Mesendoderm (in vitro differentiated cells): ENCODE measurements around the gene LRP6.

ENCODE experiments used
- DNase-seq: peaks from one replicate; pipeline ENCODE4 v3.0.0; 2013
- H2AK5ac ChIP-seq: 2 replicates; pipeline ENCODE4 v1.6.1; 2013; ENCODE audit warnings: low read length, inconsistent platforms
- H2BK120ac ChIP-seq: 2 replicates; pipeline ENCODE4 v1.6.1; 2013; ENCODE audit warnings: low read depth, mild to moderate bottlenecking, low read length, moderate library complexity, mixed read lengths
- H2BK15ac ChIP-seq: replicated peaks from 2 replicates; pipeline ENCODE4 v1.6.1; 2013; ENCODE audit warnings: low read depth, mild to moderate bottlenecking, moderate library complexity
- H2BK5ac ChIP-seq: 2 replicates; pipeline ENCODE4 v1.6.1; 2013; ENCODE audit warnings: low read length, inconsistent platforms
- H3K18ac ChIP-seq: 2 replicates; pipeline ENCODE4 v1.6.1; 2013; ENCODE audit warnings: mild to moderate bottlenecking, low read length, mixed read lengths
- H3K23ac ChIP-seq: one replicate; pipeline ENCODE4 v1.6.1; 2013; ENCODE audit warnings: low read length
- H3K27ac ChIP-seq: 2 replicates; pipeline ENCODE4 v1.5.1; 2013; ENCODE audit warnings: low read depth, mild to moderate bottlenecking, inconsistent platforms, low read length, moderate library complexity
- H3K27me3 ChIP-seq: 2 replicates; pipeline ENCODE4 v1.6.1; 2013; ENCODE audit warnings: low read length, control low read depth, mild to moderate bottlenecking, inconsistent platforms; ENCODE audit not compliant: insufficient read depth, poor library complexity
- H3K36me3 ChIP-seq: 2 replicates; pipeline ENCODE4 v1.6.1; 2013; ENCODE audit warnings: low read length, inconsistent platforms; ENCODE audit not compliant: control insufficient read depth, insufficient read depth
- H3K4ac ChIP-seq: one replicate; pipeline ENCODE4 v1.6.1; 2013; ENCODE audit warnings: low read depth, mild to moderate bottlenecking, low read length, moderate library complexity
- H3K4me1 ChIP-seq: 2 replicates; pipeline ENCODE4 v1.6.1; 2013; ENCODE audit warnings: low read depth, low read length, inconsistent platforms; ENCODE audit not compliant: control insufficient read depth
- H3K4me2 ChIP-seq: 2 replicates; pipeline ENCODE4 v1.6.1; 2013; ENCODE audit warnings: low read length
- H3K4me3 ChIP-seq: 2 replicates; pipeline ENCODE4 v1.5.1; 2013; ENCODE audit warnings: mild to moderate bottlenecking, low read length
- H3K56ac ChIP-seq: one replicate; pipeline ENCODE4 v1.6.1; 2013; ENCODE audit warnings: low read length
- H3K79me1 ChIP-seq: 2 replicates; pipeline ENCODE4 v1.6.1; 2013; ENCODE audit warnings: low read length, inconsistent platforms
- H3K79me2 ChIP-seq: 2 replicates; pipeline ENCODE4 v1.6.1; 2013; ENCODE audit warnings: mild to moderate bottlenecking, low read length; ENCODE audit not compliant: control insufficient read depth, insufficient read depth
- H3K9ac ChIP-seq: 2 replicates; pipeline ENCODE4 v1.6.1; 2013; ENCODE audit warnings: low read length, inconsistent platforms
- H4K5ac ChIP-seq: one replicate; pipeline ENCODE4 v1.6.1; 2013; ENCODE audit warnings: low read length
- H4K8ac ChIP-seq: one replicate; pipeline ENCODE4 v1.6.1; 2013; ENCODE audit warnings: low read depth, mild to moderate bottlenecking, control low read depth, low read length, moderate library complexity
- WGBS: extraction: QIAGEN DNeasy Blood & Tissue Kit; methylation state at CpG from one replicate; pipeline ENCODE4 v1.1.7; 2013; ENCODE audit warnings: low lambda C conversion rate, missing lambda C conversion rate; ENCODE audit not compliant: insufficient coverage; ENCODE audit errors: extremely low coverage; 5-methylcytosine and 5-hydroxymethylcytosine counted together

Gene LRP6

DNA sequence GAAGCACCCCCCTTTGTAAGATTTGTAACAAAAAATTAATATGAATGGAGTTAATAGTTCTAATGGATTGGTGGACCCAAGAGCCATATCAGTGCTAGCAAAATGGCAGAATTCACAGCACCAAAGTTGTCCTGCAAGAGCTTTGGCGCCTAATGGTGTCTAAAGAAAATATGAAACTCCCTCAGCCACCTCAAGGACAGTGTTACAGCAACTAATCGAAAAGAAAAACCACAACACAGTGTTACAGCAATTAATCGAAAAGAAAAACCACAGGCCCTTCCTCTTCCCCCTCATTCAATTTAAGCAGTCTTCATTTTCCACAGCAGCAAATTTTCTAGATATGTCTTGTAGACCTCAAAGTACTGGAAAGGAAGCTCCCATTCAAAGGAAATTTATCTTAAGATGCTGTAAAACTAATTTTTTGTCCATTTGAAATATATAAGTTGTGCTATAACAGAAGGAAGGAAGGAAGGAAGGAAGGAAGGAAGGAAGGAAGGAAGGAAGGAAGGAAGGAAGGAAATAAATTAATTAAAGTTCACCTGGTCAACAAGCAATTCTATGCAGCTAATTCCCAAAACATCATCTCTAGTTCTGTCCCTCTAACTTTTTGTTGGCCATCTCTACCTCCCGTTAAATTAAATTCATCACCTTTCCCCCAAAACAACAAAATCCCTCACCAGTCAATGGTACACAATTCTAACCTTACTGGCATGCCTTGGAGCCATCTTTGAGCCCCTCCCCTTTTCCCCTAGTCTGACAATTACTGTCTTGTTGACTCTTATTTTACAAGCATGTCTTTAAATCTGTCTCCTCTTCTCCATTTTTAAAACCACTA lies 17.4 kb downstream of the LRP6 start:
- Histone ChIP-seq H3K9ac (no peak overlapping the region), H3K4me1 (no peaks in the 10 kb centered on the region), H4K8ac (no peak overlapping the region), H2BK15ac (no peak overlapping the region), H3K27ac (no peak overlapping the region), H2BK120ac (no peak overlapping the region), H3K4me2 (no peak overlapping the region), H3K36me3 (no peaks in the 10 kb centered on the region), H3K79me2 (peaks cover 53% of the 10 kb centered on the region), H3K18ac (no peak overlapping the region), H3K79me1 (peaks cover 8% of the 10 kb centered on the region), H4K5ac (no peak overlapping the region), H3K27me3 (no peaks in the 10 kb centered on the region), H3K23ac (no peak overlapping the region), H3K4me3 (no peak overlapping the region), H2AK5ac (no peak overlapping the region), H3K56ac (no peak overlapping the region), H2BK5ac (no peak overlapping the region), H3K4ac (no peak overlapping the region)
- 100% methylated on average over 1 of the region's 4 CpGs for WGBS
- DNase-seq: no peak

DNA sequence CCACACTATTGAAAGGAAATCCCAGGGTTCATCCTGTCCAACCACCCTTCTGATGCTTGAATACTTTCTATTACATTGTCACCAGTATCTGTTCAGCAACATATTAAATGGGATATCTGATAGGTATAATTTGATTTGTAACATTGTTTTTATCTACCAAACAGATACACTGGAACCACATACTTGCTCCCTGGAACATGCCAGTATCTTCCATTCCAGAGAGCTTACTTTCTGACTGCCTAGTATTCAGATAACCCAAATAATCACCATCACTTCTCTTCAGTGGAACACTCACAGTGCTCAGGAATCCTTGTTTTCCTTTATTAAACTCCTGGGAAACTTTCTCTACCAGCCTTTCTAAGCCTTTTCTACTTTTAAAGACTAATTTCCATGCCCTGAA lies 19.3 kb downstream of the LRP6 start:
- no peak overlapping the region for H4K8ac ChIP-seq
- no peak overlapping the region for H3K4ac ChIP-seq
- no peaks in the 10 kb centered on the region for H3K4me1 ChIP-seq
- peaks cover 13% of the 10 kb centered on the region for H3K79me1 ChIP-seq
- H2BK15ac ChIP-seq: no peak overlapping the region
- no peaks in the 10 kb centered on the region for H3K27me3 ChIP-seq
- H3K23ac ChIP-seq: no peak overlapping the region
- H3K56ac ChIP-seq: no peak overlapping the region
- H3K27ac ChIP-seq: no peak overlapping the region
- peaks cover 56% of the 10 kb centered on the region for H3K79me2 ChIP-seq
- H4K5ac ChIP-seq: no peak overlapping the region
- no peak overlapping the region for H2BK120ac ChIP-seq
- H3K4me2 ChIP-seq: no peak overlapping the region
- no peaks in the 10 kb centered on the region for H3K36me3 ChIP-seq
- H3K9ac ChIP-seq: no peak overlapping the region
- no peak for DNase-seq
- no peak overlapping the region for H3K4me3 ChIP-seq
- no peak overlapping the region for H3K18ac ChIP-seq
- no peak overlapping the region for H2BK5ac ChIP-seq
- no peak overlapping the region for H2AK5ac ChIP-seq

DNA sequence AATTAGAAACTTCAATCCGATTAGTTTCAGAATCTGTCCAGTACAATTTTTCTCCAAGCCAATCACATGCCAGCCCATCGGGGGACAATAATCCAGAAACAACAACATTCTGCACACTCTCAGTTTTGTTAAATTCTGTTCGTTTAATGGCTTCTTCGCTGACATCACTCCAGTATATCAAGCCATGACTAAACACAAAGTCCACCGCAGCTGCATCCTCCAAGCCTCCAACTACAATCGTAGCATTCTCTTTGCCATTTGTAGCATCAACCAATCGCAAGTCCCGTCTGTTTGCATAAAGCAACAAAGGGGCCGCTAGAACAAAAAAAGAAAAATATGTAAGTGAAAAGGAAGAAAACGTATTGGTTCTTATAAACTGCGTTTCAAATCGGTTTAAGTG lies 22.5 kb downstream of the LRP6 start:
- Histone ChIP-seq H4K8ac (no peak overlapping the region), H3K4me2 (no peak overlapping the region), H4K5ac (no peak overlapping the region), H3K79me2 (peaks cover 61% of the 10 kb centered on the region), H3K4me3 (no peak overlapping the region), H2BK120ac (no peak overlapping the region), H3K4ac (no peak overlapping the region), H3K4me1 (no peaks in the 10 kb centered on the region), H3K56ac (no peak overlapping the region), H2BK15ac (no peak overlapping the region), H3K36me3 (no peaks in the 10 kb centered on the region), H3K79me1 (peaks cover 6% of the 10 kb centered on the region), H3K18ac (no peak overlapping the region), H3K23ac (peak overlapping the region; percentile 39), H3K27ac (no peak overlapping the region), H2BK5ac (no peak overlapping the region), H2AK5ac (no peak overlapping the region), H3K27me3 (no peaks in the 10 kb centered on the region), H3K9ac (no peak overlapping the region)
- no CpG with 5 or more reads among the region's 12 CpGs for WGBS
- DNase-seq: no peak

DNA sequence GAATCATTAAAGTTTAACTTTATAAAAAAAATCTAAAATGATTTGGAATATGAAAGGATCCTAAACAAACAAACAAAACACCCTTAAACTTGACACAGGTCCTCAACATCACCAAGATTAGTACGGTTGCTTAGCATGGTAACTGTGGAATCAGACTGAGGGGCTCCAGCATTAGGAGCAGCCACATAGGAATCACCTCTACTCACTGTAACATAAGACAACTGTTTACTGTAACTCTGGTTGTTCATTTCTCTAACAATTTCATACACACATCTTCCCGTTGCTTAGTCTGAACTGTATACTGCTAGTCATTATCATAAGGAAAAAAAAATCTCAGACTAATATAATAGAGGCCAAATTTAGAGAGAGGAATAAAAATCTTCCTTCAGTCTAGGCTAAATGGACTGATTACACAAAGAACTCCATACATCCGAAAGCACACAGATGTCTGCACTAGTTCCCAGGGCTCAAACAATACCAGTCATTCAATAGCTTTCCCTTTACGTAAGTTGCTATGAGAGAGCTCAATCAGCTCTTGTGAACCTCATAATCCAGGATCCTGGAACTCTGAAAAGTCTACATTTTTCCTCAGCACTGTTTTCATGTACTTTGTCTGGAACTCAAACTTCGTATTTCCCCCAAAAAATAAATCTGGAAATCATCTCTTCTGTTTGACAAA lies 26.0 kb downstream of the LRP6 start:
- no CpG with 5 or more reads among the region's 5 CpGs for WGBS
- peaks cover 2% of the 10 kb centered on the region for H3K4me1 ChIP-seq
- no peak overlapping the region for H2BK120ac ChIP-seq
- H3K18ac ChIP-seq: no peak overlapping the region
- no peak overlapping the region for H4K8ac ChIP-seq
- H3K27me3 ChIP-seq: no peaks in the 10 kb centered on the region
- no peak overlapping the region for H4K5ac ChIP-seq
- no peak for DNase-seq
- no peak overlapping the region for H3K9ac ChIP-seq
- no peaks in the 10 kb centered on the region for H3K36me3 ChIP-seq
- H3K79me2 ChIP-seq: peaks cover 61% of the 10 kb centered on the region
- no peak overlapping the region for H3K56ac ChIP-seq
- H3K4me2 ChIP-seq: no peak overlapping the region
- H3K4ac ChIP-seq: no peak overlapping the region
- H3K79me1 ChIP-seq: peaks cover 6% of the 10 kb centered on the region
- H3K4me3 ChIP-seq: no peak overlapping the region
- H3K27ac ChIP-seq: no peak overlapping the region
- no peak overlapping the region for H3K23ac ChIP-seq
- no peak overlapping the region for H2AK5ac ChIP-seq
- H2BK15ac ChIP-seq: no peak overlapping the region
- H2BK5ac ChIP-seq: no peak overlapping the region

DNA sequence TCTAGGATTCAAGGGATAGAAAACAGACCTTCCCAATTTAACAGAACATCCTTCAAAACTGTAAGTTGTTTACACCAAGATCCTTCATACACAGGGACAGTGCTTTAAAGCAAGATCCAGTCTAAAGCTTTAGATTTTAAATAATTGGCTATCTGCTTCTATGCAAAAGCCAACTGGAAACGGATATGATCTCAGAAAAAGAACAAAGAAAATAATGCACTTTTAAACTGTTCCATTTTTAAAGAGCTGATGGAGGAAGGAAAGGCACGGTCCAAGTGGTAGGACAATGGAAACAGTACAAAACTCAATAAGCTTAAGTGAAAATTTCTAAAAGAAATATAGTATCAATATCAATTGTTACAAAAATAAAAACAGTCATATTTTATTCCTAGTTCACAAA lies 27.7 kb downstream of the LRP6 start:
- no peak overlapping the region for H3K4me3 ChIP-seq
- H3K36me3 ChIP-seq: no peaks in the 10 kb centered on the region
- peaks cover 2% of the 10 kb centered on the region for H3K4me1 ChIP-seq
- H3K79me2 ChIP-seq: peaks cover 67% of the 10 kb centered on the region
- no peak overlapping the region for H2BK15ac ChIP-seq
- no peak overlapping the region for H2BK5ac ChIP-seq
- no peak overlapping the region for H3K4ac ChIP-seq
- no peak overlapping the region for H4K8ac ChIP-seq
- H3K56ac ChIP-seq: no peak overlapping the region
- no peak overlapping the region for H2BK120ac ChIP-seq
- no peak overlapping the region for H3K27ac ChIP-seq
- no CpG with 5 or more reads among the region's 2 CpGs for whole genome bisulfite sequencing
- no peak overlapping the region for H4K5ac ChIP-seq
- H3K18ac ChIP-seq: no peak overlapping the region
- no peak overlapping the region for H3K23ac ChIP-seq
- H3K27me3 ChIP-seq: no peaks in the 10 kb centered on the region
- peaks cover 5% of the 10 kb centered on the region for H3K79me1 ChIP-seq
- no peak overlapping the region for H3K9ac ChIP-seq
- DNase-seq: no peak
- no peak overlapping the region for H2AK5ac ChIP-seq
- no peak overlapping the region for H3K4me2 ChIP-seq
